Measurements from ENCODE around the gene FAM240B. TPM values are rescaled to one million over a fixed set of nuclear protein-coding genes. Genes with fewer than 3 reads are reported as not detected.

The FAM240B gene
- total RNA-seq, 1 donor from 2014 or later: not detected

DNA sequence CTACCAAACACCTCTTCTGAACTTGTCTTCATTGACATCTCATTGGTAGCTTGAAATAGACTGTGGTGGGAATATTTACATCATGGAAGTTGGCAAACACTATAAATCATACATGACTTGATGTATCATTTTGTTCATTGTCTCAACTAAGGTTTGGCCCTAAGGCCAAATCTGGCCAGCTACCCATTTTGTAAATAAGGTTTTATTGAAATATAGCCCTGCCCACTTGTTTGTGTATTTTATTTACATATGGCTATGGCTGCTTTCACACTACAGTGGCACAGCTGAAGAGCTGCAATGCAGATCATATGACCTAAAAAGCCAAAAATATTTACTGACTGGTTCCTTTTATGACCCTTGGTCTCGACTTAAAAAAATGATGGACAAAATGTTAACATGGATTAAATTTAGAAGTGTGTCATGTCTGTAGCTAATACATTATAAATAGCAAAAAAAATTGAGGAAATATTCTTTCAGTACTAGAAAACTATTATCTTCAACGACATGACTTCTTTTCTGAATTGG lies 22.1 kb downstream of the FAM240B start:
- no peaks in the 10 kb centered on the region for H3K36me3 Mint-ChIP-seq (ENCODE audit: low read depth, unreplicated experiment)
- DNase-seq (ENCODE audit: low spot score): no peak
- no peaks in the 10 kb centered on the region for H3K4me1 Mint-ChIP-seq (ENCODE audit: unreplicated experiment)
- TF ChIP-seq, protein P1, sequence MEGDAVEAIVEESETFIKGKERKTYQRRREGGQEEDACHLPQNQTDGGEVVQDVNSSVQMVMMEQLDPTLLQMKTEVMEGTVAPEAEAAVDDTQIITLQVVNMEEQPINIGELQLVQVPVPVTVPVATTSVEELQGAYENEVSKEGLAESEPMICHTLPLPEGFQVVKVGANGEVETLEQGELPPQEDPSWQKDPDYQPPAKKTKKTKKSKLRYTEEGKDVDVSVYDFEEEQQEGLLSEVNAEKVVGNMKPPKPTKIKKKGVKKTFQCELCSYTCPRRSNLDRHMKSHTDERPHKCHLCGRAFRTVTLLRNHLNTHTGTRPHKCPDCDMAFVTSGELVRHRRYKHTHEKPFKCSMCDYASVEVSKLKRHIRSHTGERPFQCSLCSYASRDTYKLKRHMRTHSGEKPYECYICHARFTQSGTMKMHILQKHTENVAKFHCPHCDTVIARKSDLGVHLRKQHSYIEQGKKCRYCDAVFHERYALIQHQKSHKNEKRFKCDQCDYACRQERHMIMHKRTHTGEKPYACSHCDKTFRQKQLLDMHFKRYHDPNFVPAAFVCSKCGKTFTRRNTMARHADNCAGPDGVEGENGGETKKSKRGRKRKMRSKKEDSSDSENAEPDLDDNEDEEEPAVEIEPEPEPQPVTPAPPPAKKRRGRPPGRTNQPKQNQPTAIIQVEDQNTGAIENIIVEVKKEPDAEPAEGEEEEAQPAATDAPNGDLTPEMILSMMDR (IDR thresholded peaks at IDR 0.05; ENCODE audit: unreplicated experiment): no peak
- no peaks in the 10 kb centered on the region for H3K9me3 Mint-ChIP-seq (ENCODE audit: unreplicated experiment)
- H3K27ac Mint-ChIP-seq (ENCODE audit: unreplicated experiment): no peak overlapping the region
- no peaks in the 10 kb centered on the region for H3K27me3 Mint-ChIP-seq (ENCODE audit: unreplicated experiment)
- no peak overlapping the region for H3K4me3 Mint-ChIP-seq (ENCODE audit: unreplicated experiment)

DNA sequence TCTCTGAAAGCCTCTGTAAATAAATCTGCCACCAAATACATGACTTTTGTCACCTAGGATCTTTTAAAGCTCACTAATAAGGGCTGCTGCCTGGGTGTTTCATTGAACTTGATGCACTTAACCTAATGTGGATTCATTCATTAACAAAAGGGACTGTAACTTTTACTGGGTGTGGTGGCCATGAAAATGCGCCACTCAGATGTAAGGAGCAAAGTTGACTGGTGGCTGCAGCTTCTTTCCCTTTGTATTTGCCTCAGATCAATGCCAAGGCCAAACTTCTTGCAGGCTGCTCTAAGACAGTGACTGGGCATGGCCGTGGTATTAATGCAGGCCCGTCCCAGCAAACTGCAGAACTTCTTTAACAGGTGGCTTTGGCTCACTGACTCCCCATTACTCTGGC lies 22.9 kb downstream of the FAM240B start:
- DNase-seq (ENCODE audit: low spot score): no peak
- no peaks in the 10 kb centered on the region for H3K36me3 Mint-ChIP-seq (ENCODE audit: low read depth, unreplicated experiment)
- TF ChIP-seq, protein P1 (IDR thresholded peaks at IDR 0.05; ENCODE audit: unreplicated experiment): no peak
- no peaks in the 10 kb centered on the region for H3K4me1 Mint-ChIP-seq (ENCODE audit: unreplicated experiment)
- H3K9me3 Mint-ChIP-seq (ENCODE audit: unreplicated experiment): no peaks in the 10 kb centered on the region
- H3K4me3 Mint-ChIP-seq (ENCODE audit: unreplicated experiment): no peak overlapping the region
- no peaks in the 10 kb centered on the region for H3K27me3 Mint-ChIP-seq (ENCODE audit: unreplicated experiment)
- no peak overlapping the region for H3K27ac Mint-ChIP-seq (ENCODE audit: unreplicated experiment)

DNA sequence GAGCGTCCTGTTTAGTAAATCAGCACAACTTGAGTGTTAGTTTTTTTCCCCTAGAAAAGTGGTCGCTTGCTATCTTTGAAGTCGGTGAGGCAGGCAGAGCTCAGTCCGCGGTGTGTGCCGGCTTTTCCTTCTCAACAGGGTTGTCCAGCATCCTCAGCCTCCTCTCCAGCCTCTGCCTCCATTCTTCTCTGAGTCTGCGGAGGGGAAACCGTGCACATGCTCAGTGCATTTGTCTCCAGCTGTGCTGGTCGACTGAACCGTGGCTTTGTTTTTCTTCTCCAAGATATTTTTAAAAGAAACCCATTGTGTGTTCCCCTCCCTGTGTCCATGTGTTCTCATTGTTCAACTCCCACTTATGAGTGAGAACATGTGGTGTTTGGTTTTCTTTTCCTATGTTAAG lies 25.3 kb downstream of the FAM240B start:
- Mint-ChIP-seq H3K4me1 (ENCODE audit: unreplicated experiment) (peaks cover 5% of the 10 kb centered on the region), H3K27me3 (ENCODE audit: unreplicated experiment) (no peaks in the 10 kb centered on the region), H3K36me3 (ENCODE audit: low read depth, unreplicated experiment) (no peaks in the 10 kb centered on the region), H3K27ac (ENCODE audit: unreplicated experiment) (no peak overlapping the region), H3K9me3 (ENCODE audit: unreplicated experiment) (no peaks in the 10 kb centered on the region), H3K4me3 (ENCODE audit: unreplicated experiment) (no peak overlapping the region)
- TF ChIP-seq, protein P1 (IDR thresholded peaks at IDR 0.05; ENCODE audit: unreplicated experiment): no peak
- no peak for DNase-seq (ENCODE audit: low spot score)

GRCh38 chr9:38692707-38693106 lies 27.2 kb downstream of the FAM240B start:
- H3K4me3 Mint-ChIP-seq (ENCODE audit: unreplicated experiment): no peak overlapping the region
- DNase-seq (ENCODE audit: low spot score): no peak
- no peaks in the 10 kb centered on the region for H3K9me3 Mint-ChIP-seq (ENCODE audit: unreplicated experiment)
- H3K27ac Mint-ChIP-seq (ENCODE audit: unreplicated experiment): no peak overlapping the region
- H3K36me3 Mint-ChIP-seq (ENCODE audit: low read depth, unreplicated experiment): no peaks in the 10 kb centered on the region
- H3K4me1 Mint-ChIP-seq (ENCODE audit: unreplicated experiment): peaks cover 6% of the 10 kb centered on the region
- no peaks in the 10 kb centered on the region for H3K27me3 Mint-ChIP-seq (ENCODE audit: unreplicated experiment)
- TF ChIP-seq, protein P1 (IDR thresholded peaks at IDR 0.05; ENCODE audit: unreplicated experiment): no peak

DNA sequence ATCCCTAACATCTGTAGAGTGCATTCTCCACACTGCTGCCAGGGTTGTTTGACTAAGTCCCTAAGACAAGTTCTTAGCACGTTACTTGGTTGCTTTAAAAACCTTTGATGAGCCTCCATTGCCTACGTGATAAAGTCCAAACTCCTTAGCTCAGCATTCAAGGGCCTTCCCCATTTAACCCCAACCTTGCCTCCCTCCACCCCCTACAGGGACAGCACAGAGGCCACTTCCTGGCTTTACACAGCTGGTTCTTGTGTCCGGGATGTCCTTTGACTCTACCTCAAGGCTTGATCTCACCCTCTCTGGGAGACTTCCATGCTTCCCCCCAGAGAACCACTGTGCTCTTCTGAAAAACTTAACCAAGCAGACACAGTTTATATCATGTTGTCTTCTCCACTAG lies 29.4 kb downstream of the FAM240B start:
- no peaks in the 10 kb centered on the region for H3K9me3 Mint-ChIP-seq (ENCODE audit: unreplicated experiment)
- H3K4me3 Mint-ChIP-seq (ENCODE audit: unreplicated experiment): no peak overlapping the region
- TF ChIP-seq, protein P1 (IDR thresholded peaks at IDR 0.05; ENCODE audit: unreplicated experiment): no peak
- H3K27ac Mint-ChIP-seq (ENCODE audit: unreplicated experiment): no peak overlapping the region
- H3K36me3 Mint-ChIP-seq (ENCODE audit: low read depth, unreplicated experiment): no peaks in the 10 kb centered on the region
- no peaks in the 10 kb centered on the region for H3K27me3 Mint-ChIP-seq (ENCODE audit: unreplicated experiment)
- DNase-seq (ENCODE audit: low spot score): no peak
- H3K4me1 Mint-ChIP-seq (ENCODE audit: unreplicated experiment): peaks cover 6% of the 10 kb centered on the region

All from endothelial cell (in vitro differentiated cells).